Daoy (cell line): ENCODE data around the gene CHI3L2. TPM values are rescaled to one million over a fixed set of nuclear protein-coding genes. Genes with fewer than 3 reads are reported as not detected.

Experiments used
- DNase-seq: peaks from one replicate; pipeline ENCODE4 v3.0.0-alpha.2; 2015; ENCODE audit warnings: low read depth
- total RNA-seq: library from RNA; depleted of rRNA; stranded (reverse); fragments of >200 nt; shearing (Covaris generic); gene quantifications from 2 replicates; pipeline ENCODE4 v1.2.3, GENCODE V29; 2014

The CHI3L2 gene
- total RNA-seq, 1 experiment from 2014 or later = 0.29 TPM

- DNase-seq = no peak
Measured at GRCh38 chr1:111251570-111251969, 24.1 kb downstream of the CHI3L2 start.

- no peak for DNase-seq
Measured at GRCh38 chr1:111252786-111253185, 25.3 kb downstream of the CHI3L2 start.

- DNase-seq = no peak
Measured at GRCh38 chr1:111253876-111254275, 26.4 kb downstream of the CHI3L2 start.

- DNase-seq = no peak
Measured at GRCh38 chr1:111256988-111257658, 29.6 kb downstream of the CHI3L2 start.

- no peak for DNase-seq
Measured at GRCh38 chr1:111267801-111268508, 40.4 kb downstream of the CHI3L2 start.

GRCh38 chr1:111269825-111270406 lies 42.4 kb downstream of the CHI3L2 start:
- no peak for DNase-seq

GRCh38 chr1:111270771-111271463 lies 43.4 kb downstream of the CHI3L2 start:
- no peak for DNase-seq

GRCh38 chr1:111271464-111271801 lies 43.9 kb downstream of the CHI3L2 start:
- no peak for DNase-seq

GRCh38 chr1:111272081-111272480 lies 44.6 kb downstream of the CHI3L2 start:
- no peak for DNase-seq

- DNase-seq = peak; percentile 52
Measured at GRCh38 chr1:111274653-111275052, 47.1 kb downstream of the CHI3L2 start.

- peak; percentile 97 for DNase-seq
Measured at GRCh38 chr1:111275079-111275478, 47.6 kb downstream of the CHI3L2 start.

- DNase-seq = no peak
Measured at GRCh38 chr1:111275780-111276433, 48.4 kb downstream of the CHI3L2 start.

- no peak for DNase-seq
Measured at GRCh38 chr1:111279144-111279543, 51.6 kb downstream of the CHI3L2 start.

- no peak for DNase-seq
Measured at GRCh38 chr1:111280267-111280666, 52.8 kb downstream of the CHI3L2 start.

GRCh38 chr1:111281411-111281810 lies 53.9 kb downstream of the CHI3L2 start:
- DNase-seq = no peak

GRCh38 chr1:111283838-111284237 lies 56.3 kb downstream of the CHI3L2 start:
- no peak for DNase-seq

- no peak for DNase-seq
Measured at GRCh38 chr1:111285879-111286278, 58.4 kb downstream of the CHI3L2 start.

- no peak for DNase-seq
Measured at GRCh38 chr1:111286912-111287311, 59.4 kb downstream of the CHI3L2 start.

GRCh38 chr1:111289371-111289770 lies 61.9 kb downstream of the CHI3L2 start:
- no peak for DNase-seq

- DNase-seq = no peak
Measured at GRCh38 chr1:111290104-111290503, 62.6 kb downstream of the CHI3L2 start.

- peak; percentile 70 for DNase-seq
Measured at GRCh38 chr1:111290630-111291029, 63.1 kb downstream of the CHI3L2 start, which contains the start of gene CHIA. Gene CHIA (plus strand): TSS chr1:111290851. CDS start chr1:111310468, 19,617 bp downstream.
